HepG2 (cell line): ENCODE data around the gene ALKBH5. TPM values are rescaled to one million over a fixed set of nuclear protein-coding genes. Genes with fewer than 3 reads are reported as not detected.

Source experiments
- ATAC-seq: fragments of 200-7000 bp; cut with Tn5 transposase; 3 replicates; pipeline ENCODE4 v1.9.1; 2020; ENCODE audit warnings: mild to moderate bottlenecking, moderate library complexity
- BruUV-seq: library from RNA; stranded (reverse); fragments of 400-500 nt; replicated peaks from 2 replicates; lab custom pipeline; 2021; lab: Mats Ljungman, UMichigan
- CTCF ChIA-PET: fragments of 300-600 bp; formaldehyde crosslinking; extraction: SDS; loops from one replicate; lab custom pipeline; 2021; ENCODE audit warnings: low total read pairs, inconsistent platforms, low intra/inter-chr PET ratio; lab: Yijun Ruan, JAX
- POLR2A ChIA-PET: fragments of 350-600 bp; sonication (Branson Sonifier 250); formaldehyde crosslinking; loops from one replicate; lab custom pipeline; 2020; ENCODE audit warnings: antibody characterized with exemption, inconsistent platforms; lab: Yijun Ruan, JAX
- DNase-seq: peaks from one replicate; pipeline ENCODE4 v3.0.0-alpha.2; 2015; ENCODE audit warnings: low spot score
- FAIRE-seq: peaks from 3 replicates; lab custom pipeline; 2011; peaks lifted over from hg19 to GRCh38; lab: Jason Lieb, UNC
- H2AFZ ChIP-seq: one replicate; pipeline ENCODE4 v1.6.1; 2011; ENCODE audit warnings: low read length, inconsistent platforms
- H3K27ac ChIP-seq: fragments of 300-600 bp; 3 replicates; pipeline ENCODE4 v1.8.0; 2011; ENCODE audit warnings: mixed run types, mild to moderate bottlenecking, mixed read lengths, low read length, inconsistent platforms; ENCODE audit not compliant: insufficient read depth; ENCODE audit errors: extremely low read length
- H3K27me3 ChIP-seq, 2 experiments: fragments of 200-600 bp in 1 of 2; 2 replicates in 1 of 2; 3 replicates in 1 of 2; pipeline versions ENCODE4 v1.6.0 to v1.8.0; 2011; ENCODE audit warnings: low read length in 2 of 2, mild to moderate bottlenecking in 2 of 2, moderate library complexity in 2 of 2, inconsistent platforms in 1 of 2; ENCODE audit not compliant: insufficient read depth in 2 of 2, control insufficient read depth in 1 of 2
- H3K36me3 ChIP-seq, 2 experiments: fragments of 200-600 bp in 1 of 2; replicated peaks in 1 of 2; 2 replicates in 1 of 2; 3 replicates in 1 of 2; pipeline versions ENCODE4 v1.5.1 to v1.8.0; 2011; ENCODE audit warnings: low read length in 2 of 2, inconsistent platforms in 1 of 2; ENCODE audit not compliant: insufficient read depth in 2 of 2, control insufficient read depth in 1 of 2
- H3K4me1 ChIP-seq: 2 replicates; pipeline ENCODE4 v1.5.1; 2012; ENCODE audit warnings: low read length, inconsistent platforms; ENCODE audit not compliant: insufficient read depth
- H3K4me2 ChIP-seq: 2 replicates; pipeline ENCODE4 v1.6.0; 2011; ENCODE audit warnings: low read depth, low read length, inconsistent platforms
- H3K4me3 ChIP-seq, 3 experiments: fragments of 200-600 bp in 1 of 3; sonication (generic), shearing (Covaris generic) in 1 of 3; replicated peaks in 1 of 3; 2 replicates each; pipeline ENCODE4 v1.5.1; 2011 to 2016; ENCODE audit warnings: low read length in 3 of 3, inconsistent platforms in 2 of 3, low read depth in 2 of 3, mild to moderate bottlenecking in 2 of 3, control low read depth in 1 of 3, mixed read lengths in 1 of 3; ENCODE audit not compliant: insufficient read depth in 1 of 3
- H3K79me2 ChIP-seq: one replicate; pipeline ENCODE4 v1.6.1; 2011; ENCODE audit warnings: low read length, inconsistent platforms; ENCODE audit not compliant: insufficient read depth
- H3K9ac ChIP-seq: 2 replicates; pipeline ENCODE4 v1.6.0; 2011; ENCODE audit warnings: mild to moderate bottlenecking, low read depth, low read length, inconsistent platforms; ENCODE audit not compliant: insufficient read depth
- H3K9me3 ChIP-seq: 2 replicates; pipeline ENCODE4 v1.5.1; 2012; ENCODE audit warnings: mild to moderate bottlenecking, low read length
- H4K20me1 ChIP-seq: 2 replicates; pipeline ENCODE4 v1.6.0; 2011; ENCODE audit warnings: inconsistent platforms, mild to moderate bottlenecking, low read length, moderate library complexity; ENCODE audit not compliant: insufficient read depth
- GABPA ChIP-seq, 2 experiments: IDR thresholded peaks; 2 replicates each; pipeline ENCODE4 v1.6.1; 2011 to 2016; ENCODE audit warnings: low read depth in 2 of 2, low read length in 1 of 2, missing biosample characterization in 1 of 2, missing genetic modification characterization in 1 of 2
- GLI4 ChIP-seq: sonication (generic); formaldehyde crosslinking; IDR thresholded peaks from 2 replicates; pipeline ENCODE4 v1.5.1; 2020; ENCODE audit warnings: missing genetic modification reagents, mild to moderate bottlenecking, moderate library complexity, borderline replicate concordance
- GTF2F1 ChIP-seq: fragments of 150-350 bp; IDR thresholded peaks from 2 replicates; pipeline ENCODE4 v1.6.1; 2014; ENCODE audit warnings: low read length
- GZF1 ChIP-seq: sonication (generic); formaldehyde crosslinking; IDR thresholded peaks from 2 replicates; pipeline ENCODE4 v1.5.1; 2020; ENCODE audit warnings: mild to moderate bottlenecking, missing genetic modification reagents
- STAG1 ChIP-seq: sonication (generic); formaldehyde crosslinking; IDR thresholded peaks from 2 replicates; pipeline ENCODE4 v1.4.0; 2020; ENCODE audit warnings: missing genetic modification reagents
- TBP ChIP-seq: sonication (generic); formaldehyde crosslinking; IDR thresholded peaks from 2 replicates; pipeline ENCODE4 v1.5.0; 2020; ENCODE audit warnings: missing genetic modification reagents
- ZBTB38 ChIP-seq: sonication (generic); formaldehyde crosslinking; IDR thresholded peaks from 2 replicates; pipeline ENCODE4 v1.5.1; 2020; ENCODE audit warnings: mild to moderate bottlenecking, missing genetic modification reagents
- ZMYM4 ChIP-seq: sonication (generic); formaldehyde crosslinking; IDR thresholded peaks from 2 replicates; pipeline ENCODE4 v1.8.1; 2023; ENCODE audit warnings: mild to moderate bottlenecking, missing genetic modification reagents
- ZNF205 ChIP-seq: IDR thresholded peaks from 2 replicates; pipeline ENCODE4 v1.6.1; 2018; ENCODE audit warnings: missing biosample characterization, missing genetic modification reagents
- ZNF331 ChIP-seq: sonication (generic); formaldehyde crosslinking; IDR thresholded peaks from 2 replicates; pipeline ENCODE4 v1.4.0; 2020; ENCODE audit warnings: missing genetic modification reagents
- WGBS: methylation state at CpG from one replicate; pipeline ENCODE4 v1.1.6; 2017; ENCODE audit warnings: low lambda C conversion rate; 5-methylcytosine and 5-hydroxymethylcytosine counted together
- in situ Hi-C: cut with HindIII; loops from 2 replicates; pipeline ENCODE4 v1.10.0; 2017; ENCODE audit warnings: low pct_unique_long_range_greater_than_20kb; ENCODE audit not compliant: extremely low pct_ligation_motif_present
- intact Hi-C: fragments of 100-400 bp; cut with micrococcal nuclease; formaldehyde crosslinking; loops from one replicate; pipeline ENCODE4 v1.10.0; 2022; ENCODE audit not compliant: unreplicated experiment
- polyA plus RNA-seq, 8 experiments: library from polyadenylated mRNA; depleted of rRNA in 3 of 8; stranded (reverse) in 7 of 8; unstranded in 1 of 8; fragments of >200 nt; fragmentation: Illumina TruSeq in 4 of 8; extraction: Trizol in 4 of 8; gene quantifications; 2 replicates each; pipeline versions ENCODE4 v1.2.1 to v1.2.3, GENCODE V29; 2011 to 2016; ENCODE audit warnings: low read depth in 4 of 8, missing spikeins in 1 of 8, mixed read lengths in 1 of 8; ENCODE audit not compliant: insufficient read depth in 1 of 8
- total RNA-seq, 5 experiments: library from RNA; depleted of rRNA; stranded (reverse); fragments of >200 nt; fragmentation: Illumina TruSeq; extraction: Trizol; gene quantifications; 2 replicates each; pipeline ENCODE4 v1.2.3, GENCODE V29; 2016; ENCODE audit warnings: low read depth in 1 of 5
- TF ChIP-seq, protein P1 (sequence below): IDR thresholded peaks from 2 replicates; pipeline ENCODE4 v1.6.1; 2016
- TF ChIP-seq, protein P2 (sequence below): sonication (generic); formaldehyde crosslinking; IDR thresholded peaks from 2 replicates; pipeline ENCODE4 v1.5.0; 2020; ENCODE audit warnings: mild to moderate bottlenecking, missing genetic modification reagents
- TF ChIP-seq, protein P3 (sequence below): sonication (generic); formaldehyde crosslinking; IDR thresholded peaks from 2 replicates; pipeline ENCODE4 v1.4.0; 2020; ENCODE audit warnings: missing genetic modification reagents
- TF ChIP-seq, protein P4 (sequence below): sonication (generic); formaldehyde crosslinking; IDR thresholded peaks from 2 replicates; pipeline ENCODE4 v1.4.0; 2020; ENCODE audit warnings: mild to moderate bottlenecking, low read depth, missing genetic modification reagents
- TF ChIP-seq, protein P5 (sequence below): IDR thresholded peaks from 2 replicates; pipeline ENCODE4 v1.6.1; 2016; ENCODE audit warnings: low read depth, missing genetic modification reagents, missing compliant biosample characterization

The ALKBH5 gene
- total and polyA plus RNA-seq, 2 of the 13 experiments (the other 11 are each of a cell fraction or from before 2014, with no cell fraction given): 68.9 to 76.9 TPM

DNA sequence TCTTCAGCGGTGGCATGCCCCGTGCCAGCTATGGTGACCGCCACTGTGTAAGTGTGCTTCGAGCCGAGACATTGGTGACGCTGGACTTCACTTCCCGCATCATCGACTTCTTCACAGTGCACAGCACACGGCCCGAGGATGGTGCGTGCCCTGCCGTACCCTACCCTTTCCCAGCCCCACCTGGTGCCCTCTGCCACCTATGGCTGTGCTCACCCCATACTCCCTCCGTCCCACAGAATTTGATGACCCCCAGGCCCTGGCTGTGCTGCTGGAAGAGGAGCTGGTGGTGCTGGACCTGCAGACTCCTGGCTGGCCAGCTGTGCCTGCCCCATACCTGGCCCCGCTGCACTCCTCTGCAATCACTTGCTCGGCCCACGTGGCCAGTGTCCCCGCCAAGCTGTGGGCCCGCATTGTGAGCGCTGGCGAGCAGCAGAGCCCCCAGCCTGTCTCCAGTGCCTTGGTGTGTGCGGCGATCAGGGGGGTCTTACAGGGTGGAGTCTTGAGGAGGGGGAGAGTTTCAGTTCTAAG, 51.3 kb downstream of the ALKBH5 start:
- intact Hi-C loops (no loop called here), in situ Hi-C loops (no loop called here)
- Histone ChIP-seq H3K4me3 (no peak overlapping the region), H3K27me3 (no peaks in the 10 kb centered on the region), H3K36me3 (peaks cover 11 to 30% of the 10 kb centered on the region in 2 experiments; a peak in 4 of 5 replicates), H3K4me2 (no peak overlapping the region), H3K9ac (no peak overlapping the region), H3K27ac (no peak overlapping the region), H3K79me2 (peaks cover under 1% of the 10 kb centered on the region), H2AFZ (no peak overlapping the region), H3K4me1 (no peaks in the 10 kb centered on the region), H4K20me1 (no peaks in the 10 kb centered on the region), H3K9me3 (no peaks in the 10 kb centered on the region)
- ChIA-PET CTCF (no interaction called here), POLR2A (no interaction called here)
- 99% methylated on average over 9 of the region's 22 CpGs for WGBS
- DNase-seq: no peak
- FAIRE-seq: no peak
- ATAC-seq: no peak
- BruUV-seq: TSS peak; percentile 23
- TF ChIP-seq GZF1 (CRISPR knock-in tag) (no peak), TBP (CRISPR knock-in tag) (no peak), STAG1 (CRISPR knock-in tag) (no peak), GLI4 (CRISPR knock-in tag) (no peak), ZMYM4 (CRISPR knock-in tag) (no peak), ZBTB38 (CRISPR knock-in tag) (no peak), ZNF205 (CRISPR knock-in tag) (no peak), GTF2F1 (no peak), GABPA (IDR thresholded peaks at IDR 0.05; ENCODE audit: low read depth, low read length) (no peak), GABPA (CRISPR knock-in tag; IDR thresholded peaks at IDR 0.05; ENCODE audit: low read depth) (no peak), ZNF331 (no peak)
- TF ChIP-seq, protein P1, sequence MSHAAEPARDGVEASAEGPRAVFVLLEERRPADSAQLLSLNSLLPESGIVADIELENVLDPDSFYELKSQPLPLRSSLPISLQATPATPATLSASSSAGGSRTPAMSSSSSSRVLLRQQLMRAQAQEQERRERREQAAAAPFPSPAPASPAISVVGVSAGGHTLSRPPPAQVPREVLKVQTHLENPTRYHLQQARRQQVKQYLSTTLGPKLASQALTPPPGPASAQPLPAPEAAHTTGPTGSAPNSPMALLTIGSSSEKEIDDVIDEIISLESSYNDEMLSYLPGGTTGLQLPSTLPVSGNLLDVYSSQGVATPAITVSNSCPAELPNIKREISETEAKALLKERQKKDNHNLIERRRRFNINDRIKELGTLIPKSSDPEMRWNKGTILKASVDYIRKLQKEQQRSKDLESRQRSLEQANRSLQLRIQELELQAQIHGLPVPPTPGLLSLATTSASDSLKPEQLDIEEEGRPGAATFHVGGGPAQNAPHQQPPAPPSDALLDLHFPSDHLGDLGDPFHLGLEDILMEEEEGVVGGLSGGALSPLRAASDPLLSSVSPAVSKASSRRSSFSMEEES (CRISPR knock-in tag): no peak
- TF ChIP-seq, protein P2, sequence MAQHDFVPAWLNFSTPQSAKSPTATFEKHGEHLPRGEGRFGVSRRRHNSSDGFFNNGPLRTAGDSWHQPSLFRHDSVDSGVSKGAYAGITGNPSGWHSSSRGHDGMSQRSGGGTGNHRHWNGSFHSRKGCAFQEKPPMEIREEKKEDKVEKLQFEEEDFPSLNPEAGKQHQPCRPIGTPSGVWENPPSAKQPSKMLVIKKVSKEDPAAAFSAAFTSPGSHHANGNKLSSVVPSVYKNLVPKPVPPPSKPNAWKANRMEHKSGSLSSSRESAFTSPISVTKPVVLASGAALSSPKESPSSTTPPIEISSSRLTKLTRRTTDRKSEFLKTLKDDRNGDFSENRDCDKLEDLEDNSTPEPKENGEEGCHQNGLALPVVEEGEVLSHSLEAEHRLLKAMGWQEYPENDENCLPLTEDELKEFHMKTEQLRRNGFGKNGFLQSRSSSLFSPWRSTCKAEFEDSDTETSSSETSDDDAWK: no peak
- TF ChIP-seq, protein P3, sequence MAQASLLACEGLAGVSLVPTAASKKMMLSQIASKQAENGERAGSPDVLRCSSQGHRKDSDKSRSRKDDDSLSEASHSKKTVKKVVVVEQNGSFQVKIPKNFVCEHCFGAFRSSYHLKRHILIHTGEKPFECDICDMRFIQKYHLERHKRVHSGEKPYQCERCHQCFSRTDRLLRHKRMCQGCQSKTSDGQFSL (CRISPR knock-in tag): no peak
- TF ChIP-seq, protein P4, sequence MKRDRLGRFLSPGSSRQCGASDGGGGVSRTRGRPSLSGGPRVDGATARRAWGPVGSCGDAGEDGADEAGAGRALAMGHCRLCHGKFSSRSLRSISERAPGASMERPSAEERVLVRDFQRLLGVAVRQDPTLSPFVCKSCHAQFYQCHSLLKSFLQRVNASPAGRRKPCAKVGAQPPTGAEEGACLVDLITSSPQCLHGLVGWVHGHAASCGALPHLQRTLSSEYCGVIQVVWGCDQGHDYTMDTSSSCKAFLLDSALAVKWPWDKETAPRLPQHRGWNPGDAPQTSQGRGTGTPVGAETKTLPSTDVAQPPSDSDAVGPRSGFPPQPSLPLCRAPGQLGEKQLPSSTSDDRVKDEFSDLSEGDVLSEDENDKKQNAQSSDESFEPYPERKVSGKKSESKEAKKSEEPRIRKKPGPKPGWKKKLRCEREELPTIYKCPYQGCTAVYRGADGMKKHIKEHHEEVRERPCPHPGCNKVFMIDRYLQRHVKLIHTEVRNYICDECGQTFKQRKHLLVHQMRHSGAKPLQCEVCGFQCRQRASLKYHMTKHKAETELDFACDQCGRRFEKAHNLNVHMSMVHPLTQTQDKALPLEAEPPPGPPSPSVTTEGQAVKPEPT (CRISPR knock-in tag): no peak
- TF ChIP-seq, protein P5, sequence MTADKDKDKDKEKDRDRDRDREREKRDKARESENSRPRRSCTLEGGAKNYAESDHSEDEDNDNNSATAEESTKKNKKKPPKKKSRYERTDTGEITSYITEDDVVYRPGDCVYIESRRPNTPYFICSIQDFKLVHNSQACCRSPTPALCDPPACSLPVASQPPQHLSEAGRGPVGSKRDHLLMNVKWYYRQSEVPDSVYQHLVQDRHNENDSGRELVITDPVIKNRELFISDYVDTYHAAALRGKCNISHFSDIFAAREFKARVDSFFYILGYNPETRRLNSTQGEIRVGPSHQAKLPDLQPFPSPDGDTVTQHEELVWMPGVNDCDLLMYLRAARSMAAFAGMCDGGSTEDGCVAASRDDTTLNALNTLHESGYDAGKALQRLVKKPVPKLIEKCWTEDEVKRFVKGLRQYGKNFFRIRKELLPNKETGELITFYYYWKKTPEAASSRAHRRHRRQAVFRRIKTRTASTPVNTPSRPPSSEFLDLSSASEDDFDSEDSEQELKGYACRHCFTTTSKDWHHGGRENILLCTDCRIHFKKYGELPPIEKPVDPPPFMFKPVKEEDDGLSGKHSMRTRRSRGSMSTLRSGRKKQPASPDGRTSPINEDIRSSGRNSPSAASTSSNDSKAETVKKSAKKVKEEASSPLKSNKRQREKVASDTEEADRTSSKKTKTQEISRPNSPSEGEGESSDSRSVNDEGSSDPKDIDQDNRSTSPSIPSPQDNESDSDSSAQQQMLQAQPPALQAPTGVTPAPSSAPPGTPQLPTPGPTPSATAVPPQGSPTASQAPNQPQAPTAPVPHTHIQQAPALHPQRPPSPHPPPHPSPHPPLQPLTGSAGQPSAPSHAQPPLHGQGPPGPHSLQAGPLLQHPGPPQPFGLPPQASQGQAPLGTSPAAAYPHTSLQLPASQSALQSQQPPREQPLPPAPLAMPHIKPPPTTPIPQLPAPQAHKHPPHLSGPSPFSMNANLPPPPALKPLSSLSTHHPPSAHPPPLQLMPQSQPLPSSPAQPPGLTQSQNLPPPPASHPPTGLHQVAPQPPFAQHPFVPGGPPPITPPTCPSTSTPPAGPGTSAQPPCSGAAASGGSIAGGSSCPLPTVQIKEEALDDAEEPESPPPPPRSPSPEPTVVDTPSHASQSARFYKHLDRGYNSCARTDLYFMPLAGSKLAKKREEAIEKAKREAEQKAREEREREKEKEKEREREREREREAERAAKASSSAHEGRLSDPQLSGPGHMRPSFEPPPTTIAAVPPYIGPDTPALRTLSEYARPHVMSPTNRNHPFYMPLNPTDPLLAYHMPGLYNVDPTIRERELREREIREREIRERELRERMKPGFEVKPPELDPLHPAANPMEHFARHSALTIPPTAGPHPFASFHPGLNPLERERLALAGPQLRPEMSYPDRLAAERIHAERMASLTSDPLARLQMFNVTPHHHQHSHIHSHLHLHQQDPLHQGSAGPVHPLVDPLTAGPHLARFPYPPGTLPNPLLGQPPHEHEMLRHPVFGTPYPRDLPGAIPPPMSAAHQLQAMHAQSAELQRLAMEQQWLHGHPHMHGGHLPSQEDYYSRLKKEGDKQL (CRISPR knock-in tag): no peak
